ENCODE results near the gene TTC21A. TPM values are rescaled to one million over a fixed set of nuclear protein-coding genes. Genes with fewer than 3 reads are reported as not detected.

Gene TTC21A
- total RNA-seq, 1 experiment from 2014 or later, result 9.5 TPM

DNA sequence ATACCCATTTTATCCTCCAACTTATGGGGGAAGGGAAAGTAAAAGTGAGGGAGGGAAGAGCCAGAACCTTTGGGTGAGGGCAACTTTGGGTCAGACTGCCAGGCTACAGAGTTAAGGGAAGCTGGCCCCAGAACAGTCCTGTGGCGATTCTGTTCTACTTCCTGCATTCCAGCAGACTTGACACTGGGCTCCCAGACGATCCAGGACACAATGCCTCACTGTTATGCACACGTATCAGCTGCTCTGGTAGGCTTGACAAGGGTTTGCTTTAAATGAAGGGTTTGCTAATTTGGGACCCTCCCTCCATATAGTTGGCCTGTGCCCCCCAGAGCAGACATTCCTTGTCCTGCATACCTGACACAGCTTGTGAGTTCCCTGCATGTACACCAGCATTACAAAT, 10.7 kb upstream of the TTC21A start:
- no peak overlapping the region for H3K4me2 ChIP-seq
- DNase-seq, result no peak
- no peaks in the 10 kb centered on the region for H3K27me3 ChIP-seq (ENCODE audit: insufficient read depth, low read depth)
- intact Hi-C loops (cut with micrococcal nuclease; ENCODE audit: unreplicated experiment), result no loop called here
- no peaks in the 10 kb centered on the region for H3K9me2 ChIP-seq (ENCODE audit: insufficient read depth)
- no peak overlapping the region for H2AFZ ChIP-seq
- H3K79me2 ChIP-seq (ENCODE audit: low read depth), result no peaks in the 10 kb centered on the region
- ChIA-PET CTCF (no interaction called here), POLR2A (ENCODE audit: unreplicated experiment) (no interaction called here)
- TF ChIP-seq, protein P1, sequence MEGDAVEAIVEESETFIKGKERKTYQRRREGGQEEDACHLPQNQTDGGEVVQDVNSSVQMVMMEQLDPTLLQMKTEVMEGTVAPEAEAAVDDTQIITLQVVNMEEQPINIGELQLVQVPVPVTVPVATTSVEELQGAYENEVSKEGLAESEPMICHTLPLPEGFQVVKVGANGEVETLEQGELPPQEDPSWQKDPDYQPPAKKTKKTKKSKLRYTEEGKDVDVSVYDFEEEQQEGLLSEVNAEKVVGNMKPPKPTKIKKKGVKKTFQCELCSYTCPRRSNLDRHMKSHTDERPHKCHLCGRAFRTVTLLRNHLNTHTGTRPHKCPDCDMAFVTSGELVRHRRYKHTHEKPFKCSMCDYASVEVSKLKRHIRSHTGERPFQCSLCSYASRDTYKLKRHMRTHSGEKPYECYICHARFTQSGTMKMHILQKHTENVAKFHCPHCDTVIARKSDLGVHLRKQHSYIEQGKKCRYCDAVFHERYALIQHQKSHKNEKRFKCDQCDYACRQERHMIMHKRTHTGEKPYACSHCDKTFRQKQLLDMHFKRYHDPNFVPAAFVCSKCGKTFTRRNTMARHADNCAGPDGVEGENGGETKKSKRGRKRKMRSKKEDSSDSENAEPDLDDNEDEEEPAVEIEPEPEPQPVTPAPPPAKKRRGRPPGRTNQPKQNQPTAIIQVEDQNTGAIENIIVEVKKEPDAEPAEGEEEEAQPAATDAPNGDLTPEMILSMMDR (conservative IDR thresholded peaks at IDR 0.05), result no peak
- TF ChIP-seq EZH2 (IDR thresholded peaks at IDR 0.05; ENCODE audit: low read depth), result no peak
- no peak overlapping the region for H3K4me3 ChIP-seq
- BruUV-seq (replicated peaks), result no TSS peak
- no peaks in the 10 kb centered on the region for H3K9me3 ChIP-seq (ENCODE audit: insufficient read depth, low read depth)
- H3K27ac ChIP-seq, result no peak overlapping the region
- peaks cover 4% of the 10 kb centered on the region; the same call in 1 of the 2 replicates for H3F3A ChIP-seq (ENCODE audit: insufficient read depth, low read depth)
- H3K4me1 ChIP-seq (replicated peaks; ENCODE audit: insufficient read depth), result no peaks in the 10 kb centered on the region
- H3K36me3 ChIP-seq (ENCODE audit: low read depth), result peaks cover 3% of the 10 kb centered on the region
- peaks cover 11% of the 10 kb centered on the region; the same call in 1 of the 2 replicates for H4K20me1 ChIP-seq (ENCODE audit: insufficient read depth)

DNA sequence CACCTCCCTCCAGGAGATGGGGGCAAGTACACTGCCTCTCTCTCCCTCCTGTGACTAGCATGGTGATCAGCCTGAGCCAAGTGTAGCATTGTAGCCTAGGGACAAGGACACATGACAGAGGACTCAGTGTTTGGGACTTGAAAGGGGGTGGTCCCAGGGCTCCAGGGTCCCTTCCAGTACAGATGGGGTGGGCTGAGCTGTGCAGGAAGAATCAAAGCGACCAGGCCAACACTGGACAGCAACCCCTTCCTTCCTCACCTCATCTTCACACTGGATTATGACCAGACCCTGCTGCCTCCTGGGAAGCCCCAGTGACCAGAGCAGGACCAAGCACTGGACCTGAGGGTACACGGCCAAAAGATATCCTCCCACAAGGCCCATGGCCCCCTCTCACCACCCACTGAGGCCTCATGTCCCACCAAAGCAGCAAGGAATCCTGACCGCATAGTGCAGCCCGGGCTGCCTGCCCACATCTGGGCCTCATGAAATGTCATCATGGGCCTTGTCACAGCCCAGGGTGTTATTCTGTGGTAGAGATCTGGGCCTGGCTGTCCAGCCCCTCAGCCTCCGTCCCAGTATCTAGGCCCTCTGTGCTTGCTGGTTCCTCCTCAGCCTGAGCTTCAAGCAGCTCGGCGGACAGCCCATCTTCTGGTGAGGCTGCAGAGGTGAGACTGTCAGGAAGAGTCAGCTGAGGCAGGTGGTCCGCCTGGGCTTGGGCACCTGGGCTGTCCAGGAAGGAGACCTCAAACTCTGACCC, 9.6 kb upstream of the TTC21A start:
- no TSS peak for BruUV-seq (replicated peaks)
- DNase-seq, result no peak
- Histone ChIP-seq H3K79me2 (ENCODE audit: low read depth) (no peaks in the 10 kb centered on the region), H3F3A (ENCODE audit: insufficient read depth, low read depth) (peaks cover 7% of the 10 kb centered on the region; the same call in 1 of the 2 replicates), H3K36me3 (ENCODE audit: low read depth) (peaks cover 3% of the 10 kb centered on the region), H3K27me3 (ENCODE audit: insufficient read depth, low read depth) (no peaks in the 10 kb centered on the region), H3K4me1 (replicated peaks; ENCODE audit: insufficient read depth) (no peaks in the 10 kb centered on the region), H2AFZ (no peak overlapping the region), H3K4me3 (no peak overlapping the region), H3K9me3 (ENCODE audit: insufficient read depth, low read depth) (no peaks in the 10 kb centered on the region), H4K20me1 (ENCODE audit: insufficient read depth) (peaks cover 11% of the 10 kb centered on the region; the same call in 1 of the 2 replicates), H3K4me2 (no peak overlapping the region), H3K9me2 (ENCODE audit: insufficient read depth) (no peaks in the 10 kb centered on the region), H3K27ac (no peak overlapping the region)
- POLR2A ChIA-PET (ENCODE audit: unreplicated experiment), result no interaction called here
- TF ChIP-seq EZH2 (IDR thresholded peaks at IDR 0.05; ENCODE audit: low read depth), result no peak
- TF ChIP-seq, protein P1 (conservative IDR thresholded peaks at IDR 0.05), result no peak
- CTCF ChIA-PET, result no interaction called here
- intact Hi-C loops (cut with micrococcal nuclease; ENCODE audit: unreplicated experiment), result no loop called here

DNA sequence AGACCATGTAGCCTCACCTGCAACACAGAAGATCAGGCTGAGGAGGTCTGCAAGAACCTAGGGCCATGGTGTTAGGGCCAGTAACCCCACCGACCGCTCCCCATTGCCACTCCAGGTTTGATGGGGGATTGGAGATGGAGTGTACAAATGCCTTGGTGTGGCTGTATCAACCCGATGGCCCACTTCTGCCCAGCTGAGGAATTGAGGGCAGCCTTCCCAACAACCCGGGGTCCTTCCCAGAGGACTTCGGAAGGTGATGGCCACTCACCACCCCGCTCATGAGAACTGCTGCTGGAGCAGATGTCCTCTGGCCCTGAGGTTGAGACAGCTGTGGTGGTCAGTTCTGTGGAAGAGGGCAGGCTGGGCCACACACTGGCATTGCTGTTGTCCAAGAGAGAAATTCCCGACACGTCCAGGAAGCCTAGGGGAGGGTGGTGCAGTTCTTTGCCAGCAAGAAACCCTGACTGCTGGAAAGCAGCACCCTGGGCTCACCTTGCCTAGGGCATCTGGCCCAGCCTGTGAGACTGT, 8.9 kb upstream of the TTC21A start:
- Histone ChIP-seq H3K9me2 (ENCODE audit: insufficient read depth) (no peaks in the 10 kb centered on the region), H3K27me3 (ENCODE audit: insufficient read depth, low read depth) (no peaks in the 10 kb centered on the region), H3K9me3 (ENCODE audit: insufficient read depth, low read depth) (no peaks in the 10 kb centered on the region), H3K4me3 (no peak overlapping the region), H3K27ac (no peak overlapping the region), H3F3A (ENCODE audit: insufficient read depth, low read depth) (peaks cover 7% of the 10 kb centered on the region; the same call in 1 of the 2 replicates), H3K79me2 (ENCODE audit: low read depth) (no peaks in the 10 kb centered on the region), H2AFZ (no peak overlapping the region), H3K36me3 (ENCODE audit: low read depth) (peaks cover 3% of the 10 kb centered on the region), H3K4me2 (no peak overlapping the region), H3K4me1 (replicated peaks; ENCODE audit: insufficient read depth) (no peaks in the 10 kb centered on the region), H4K20me1 (ENCODE audit: insufficient read depth) (peaks cover 11% of the 10 kb centered on the region; the same call in 1 of the 2 replicates)
- intact Hi-C loops (cut with micrococcal nuclease; ENCODE audit: unreplicated experiment), result no loop called here
- POLR2A ChIA-PET (ENCODE audit: unreplicated experiment), result no interaction called here
- TF ChIP-seq EZH2 (IDR thresholded peaks at IDR 0.05; ENCODE audit: low read depth), result no peak
- TF ChIP-seq, protein P1 (conservative IDR thresholded peaks at IDR 0.05), result no peak
- CTCF ChIA-PET, result no interaction called here
- DNase-seq, result no peak
- no TSS peak for BruUV-seq (replicated peaks)

Data from PC-9 (cell line).